LNCaP clone FGC (cell line): Measurements from ENCODE around the gene SMIM35.

Experiments
- DNase-seq: peaks from one replicate; pipeline ENCODE4 v3.0.0-alpha.2; 2011; ENCODE audit warnings: low read depth
- H3K4me3 ChIP-seq: 2 replicates; pipeline ENCODE4 v1.5.1; 2011; ENCODE audit warnings: mild to moderate bottlenecking, low read depth, low read length, control low read depth
- CTCF ChIP-seq: IDR thresholded peaks from 2 replicates; pipeline ENCODE4 v1.5.1; 2012; ENCODE audit warnings: mild to moderate bottlenecking; ENCODE audit not compliant: control insufficient read depth, insufficient read depth; ENCODE audit errors: extremely low read depth

Gene SMIM35

DNA sequence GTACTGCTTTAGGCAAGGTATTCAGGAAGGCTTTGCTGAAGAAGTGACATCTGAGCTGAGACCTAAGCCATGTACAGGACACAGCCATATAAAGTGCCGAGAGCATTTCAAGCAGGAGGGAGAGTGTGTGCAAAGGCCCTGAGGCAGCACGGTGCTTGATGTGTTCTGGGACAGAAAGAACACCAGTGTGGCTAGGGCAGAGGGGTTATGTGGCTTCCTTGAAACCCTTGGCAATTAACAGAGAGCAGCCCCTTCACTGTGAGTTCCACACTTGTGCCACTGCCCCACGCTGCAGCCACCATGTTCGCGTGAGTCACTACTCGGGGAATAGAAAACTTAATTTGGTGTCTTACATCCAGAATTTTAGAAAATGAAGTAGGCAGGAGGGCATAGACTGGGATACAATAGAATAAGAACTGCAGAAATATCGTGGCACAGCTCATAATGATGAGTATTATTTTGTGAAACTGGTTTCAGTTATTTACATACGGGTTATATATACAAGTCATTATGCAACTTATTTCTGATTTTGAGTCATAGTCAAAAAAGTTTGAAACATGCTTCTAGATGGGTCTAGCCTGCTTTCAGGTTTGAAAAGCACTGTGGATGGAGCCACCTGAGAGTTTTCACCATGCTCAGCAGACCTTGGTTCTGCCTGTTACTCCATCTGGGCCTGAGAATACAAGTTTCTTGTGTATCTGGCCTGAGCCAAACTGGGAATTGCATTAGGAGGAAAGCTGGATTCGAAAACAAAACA lies 88.8 kb downstream of the SMIM35 start:
- DNase-seq, result no peak
- TF ChIP-seq CTCF, result no peak
- no peak overlapping the region for H3K4me3 ChIP-seq

GRCh38 chr11:117997406-117997805 lies 89.4 kb downstream of the SMIM35 start:
- no peak for DNase-seq
- no peak for TF ChIP-seq CTCF
- H3K4me3 ChIP-seq, result no peak overlapping the region

- TF ChIP-seq CTCF, result no peak
- no peak for DNase-seq
- no peak overlapping the region for H3K4me3 ChIP-seq
Measured at GRCh38 chr11:117996058-117996457, 90.7 kb downstream of the SMIM35 start.

GRCh38 chr11:117995472-117995871 lies 91.3 kb downstream of the SMIM35 start:
- H3K4me3 ChIP-seq, result no peak overlapping the region
- no peak for DNase-seq
- TF ChIP-seq CTCF, result no peak

DNA sequence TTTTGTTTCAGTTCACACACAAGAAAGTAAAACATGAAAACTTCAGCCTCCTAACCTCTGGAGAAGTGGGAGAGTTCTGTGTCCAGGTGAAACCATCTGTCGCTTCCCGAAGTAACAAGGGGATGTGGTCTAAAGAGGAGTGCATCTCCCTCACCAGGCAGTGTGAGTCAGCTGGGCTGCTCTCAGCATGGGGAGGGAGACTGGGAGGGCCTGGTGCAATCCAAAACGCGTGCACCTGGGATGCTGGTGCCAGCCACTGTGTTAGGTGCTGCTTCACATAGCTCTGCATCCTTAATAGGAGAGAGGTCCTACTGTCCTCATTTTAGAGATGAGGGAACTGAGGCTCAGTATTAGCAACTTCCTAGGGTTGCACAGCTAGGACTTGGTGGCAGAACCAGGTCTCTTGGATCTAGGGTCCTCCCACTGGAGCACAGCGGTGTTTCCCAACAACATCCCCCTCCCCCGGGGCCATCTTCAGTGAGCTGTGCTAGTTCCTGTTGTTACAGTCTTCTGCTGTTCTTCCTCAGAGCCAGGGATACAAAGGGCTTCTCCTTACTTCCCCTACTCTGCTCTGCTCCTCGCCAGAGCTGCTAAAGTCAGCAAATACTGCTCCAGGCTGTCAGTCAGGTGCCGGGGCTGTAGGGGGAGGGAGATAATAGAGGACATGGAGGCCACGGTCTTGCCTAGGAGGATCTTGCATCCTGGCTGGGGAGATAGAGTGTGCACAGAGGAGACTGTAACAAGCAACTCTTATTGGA lies 92.6 kb downstream of the SMIM35 start:
- TF ChIP-seq CTCF, result no peak
- no peak for DNase-seq
- no peak overlapping the region for H3K4me3 ChIP-seq

- H3K4me3 ChIP-seq, result no peak overlapping the region
Measured at GRCh38 chr11:117992620-117993019, 94.1 kb downstream of the SMIM35 start.

More at GRCh38 chr11:117992620-117993019, 94.1 kb downstream of the SMIM35 start:
- DNase-seq, result no peak
- no peak for TF ChIP-seq CTCF
